DND-41 (cell line): ENCODE measurements around the gene REG1A.

ENCODE experiments used
- ATAC-seq: fragments of 200-7000 bp; cut with Tn5 transposase; 3 replicates; pipeline ENCODE4 v1.9.1; 2021; ENCODE audit warnings: low read depth; ENCODE audit not compliant: insufficient read depth
- DNase-seq: peaks from one replicate; pipeline ENCODE4 v3.0.0-alpha.2; 2020
- H2AFZ ChIP-seq: 2 replicates; pipeline ENCODE4 v1.6.0; 2012; ENCODE audit warnings: low read depth, low read length
- H3K27ac ChIP-seq: 2 replicates; pipeline ENCODE4 v1.5.1; 2012; ENCODE audit warnings: low read length, inconsistent platforms
- H3K27me3 ChIP-seq: fragments of 200-600 bp; sonication (generic); 2 replicates; pipeline ENCODE4 v1.6.0; 2012; ENCODE audit warnings: low read length, mild to moderate bottlenecking, inconsistent platforms; ENCODE audit not compliant: insufficient read depth, poor library complexity
- H3K36me3 ChIP-seq: 2 replicates; pipeline ENCODE4 v1.5.1; 2012; ENCODE audit warnings: low read length, inconsistent platforms; ENCODE audit not compliant: insufficient read depth
- H3K4me1 ChIP-seq: 2 replicates; pipeline ENCODE4 v1.5.1; 2012; ENCODE audit warnings: mild to moderate bottlenecking, low read length; ENCODE audit not compliant: insufficient read depth
- H3K4me2 ChIP-seq: 2 replicates; pipeline ENCODE4 v1.6.0; 2012; ENCODE audit warnings: mild to moderate bottlenecking, moderate library complexity, low read length, inconsistent platforms; ENCODE audit not compliant: insufficient read depth
- H3K4me3 ChIP-seq, 2 experiments: fragments of 200-600 bp in 1 of 2; shearing (Covaris generic) in 1 of 2; 2 replicates each; pipeline ENCODE4 v1.5.1; 2012 to 2016; ENCODE audit warnings: inconsistent platforms in 2 of 2, low read length in 2 of 2, mild to moderate bottlenecking in 2 of 2, low read depth in 1 of 2, moderate library complexity in 1 of 2
- H3K79me2 ChIP-seq: 2 replicates; pipeline ENCODE4 v1.6.0; 2012; ENCODE audit warnings: low read length, inconsistent platforms; ENCODE audit not compliant: insufficient read depth
- H3K9ac ChIP-seq: 2 replicates; pipeline ENCODE4 v1.6.0; 2012; ENCODE audit warnings: low read depth, mild to moderate bottlenecking, inconsistent platforms, low read length, moderate library complexity
- H3K9me3 ChIP-seq: 2 replicates; pipeline ENCODE4 v1.5.1; 2012; ENCODE audit warnings: low read length, moderate library complexity, mild to moderate bottlenecking, inconsistent platforms; ENCODE audit not compliant: insufficient read depth, severe bottlenecking
- H4K20me1 ChIP-seq: 2 replicates; pipeline ENCODE4 v1.6.0; 2012; ENCODE audit warnings: low read length; ENCODE audit not compliant: insufficient read depth
- EZH2 ChIP-seq: IDR thresholded peaks from 3 replicates; pipeline ENCODE4 v1.6.1; 2012; ENCODE audit warnings: borderline replicate concordance, low read depth, mild to moderate bottlenecking, moderate library complexity, low read length, inconsistent platforms; ENCODE audit not compliant: severe bottlenecking
- TF ChIP-seq, protein P1 (sequence below): IDR thresholded peaks from 2 replicates; pipeline ENCODE4 v1.5.1; 2012; ENCODE audit warnings: borderline replicate concordance, low read length, moderate library complexity, mild to moderate bottlenecking; ENCODE audit not compliant: poor library complexity, severe bottlenecking; ENCODE audit errors: extremely low read depth

The REG1A gene

DNA sequence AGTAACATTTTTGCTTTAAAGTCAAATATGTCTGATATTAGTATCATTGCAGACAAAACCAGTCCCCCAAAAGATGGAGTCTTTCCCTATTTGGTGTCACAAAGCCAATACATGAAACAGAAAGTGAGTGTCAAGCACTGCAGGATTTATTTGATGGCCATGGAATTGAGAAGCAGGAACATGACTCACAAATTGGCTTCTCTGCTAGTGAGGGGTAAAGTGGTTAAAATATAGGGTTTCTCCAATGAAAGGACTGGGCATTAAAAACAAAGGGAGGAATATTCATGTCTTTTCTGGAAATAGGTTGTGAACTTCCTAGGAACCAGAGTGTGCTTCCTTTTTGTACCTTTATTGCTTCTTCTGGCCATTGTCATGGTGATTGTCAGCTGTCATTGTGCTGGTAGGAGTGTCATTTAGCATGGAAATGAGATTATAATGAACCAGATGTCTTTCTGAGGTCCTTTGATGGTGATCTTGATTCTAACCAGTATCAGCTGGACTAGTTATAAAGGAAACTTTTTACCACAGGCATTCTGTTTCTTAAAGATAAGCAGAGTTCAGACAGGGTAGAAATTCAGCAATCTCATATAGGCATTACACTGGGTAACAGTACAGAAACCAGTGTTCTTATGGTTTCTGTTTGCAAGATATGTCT is 36.6 kb upstream of the REG1A start:
- ATAC-seq = no peak
- Histone ChIP-seq H2AFZ (no peak overlapping the region), H3K4me3 (no peak overlapping the region), H3K79me2 (no peaks in the 10 kb centered on the region), H3K9ac (no peak overlapping the region), H3K9me3 (no peaks in the 10 kb centered on the region), H3K4me1 (no peaks in the 10 kb centered on the region), H3K36me3 (no peaks in the 10 kb centered on the region), H3K27ac (no peak overlapping the region), H3K27me3 (no peaks in the 10 kb centered on the region), H4K20me1 (no peaks in the 10 kb centered on the region), H3K4me2 (no peak overlapping the region)
- no peak for DNase-seq
- no peak for TF ChIP-seq EZH2
- TF ChIP-seq, protein P1, sequence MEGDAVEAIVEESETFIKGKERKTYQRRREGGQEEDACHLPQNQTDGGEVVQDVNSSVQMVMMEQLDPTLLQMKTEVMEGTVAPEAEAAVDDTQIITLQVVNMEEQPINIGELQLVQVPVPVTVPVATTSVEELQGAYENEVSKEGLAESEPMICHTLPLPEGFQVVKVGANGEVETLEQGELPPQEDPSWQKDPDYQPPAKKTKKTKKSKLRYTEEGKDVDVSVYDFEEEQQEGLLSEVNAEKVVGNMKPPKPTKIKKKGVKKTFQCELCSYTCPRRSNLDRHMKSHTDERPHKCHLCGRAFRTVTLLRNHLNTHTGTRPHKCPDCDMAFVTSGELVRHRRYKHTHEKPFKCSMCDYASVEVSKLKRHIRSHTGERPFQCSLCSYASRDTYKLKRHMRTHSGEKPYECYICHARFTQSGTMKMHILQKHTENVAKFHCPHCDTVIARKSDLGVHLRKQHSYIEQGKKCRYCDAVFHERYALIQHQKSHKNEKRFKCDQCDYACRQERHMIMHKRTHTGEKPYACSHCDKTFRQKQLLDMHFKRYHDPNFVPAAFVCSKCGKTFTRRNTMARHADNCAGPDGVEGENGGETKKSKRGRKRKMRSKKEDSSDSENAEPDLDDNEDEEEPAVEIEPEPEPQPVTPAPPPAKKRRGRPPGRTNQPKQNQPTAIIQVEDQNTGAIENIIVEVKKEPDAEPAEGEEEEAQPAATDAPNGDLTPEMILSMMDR = no peak

DNA sequence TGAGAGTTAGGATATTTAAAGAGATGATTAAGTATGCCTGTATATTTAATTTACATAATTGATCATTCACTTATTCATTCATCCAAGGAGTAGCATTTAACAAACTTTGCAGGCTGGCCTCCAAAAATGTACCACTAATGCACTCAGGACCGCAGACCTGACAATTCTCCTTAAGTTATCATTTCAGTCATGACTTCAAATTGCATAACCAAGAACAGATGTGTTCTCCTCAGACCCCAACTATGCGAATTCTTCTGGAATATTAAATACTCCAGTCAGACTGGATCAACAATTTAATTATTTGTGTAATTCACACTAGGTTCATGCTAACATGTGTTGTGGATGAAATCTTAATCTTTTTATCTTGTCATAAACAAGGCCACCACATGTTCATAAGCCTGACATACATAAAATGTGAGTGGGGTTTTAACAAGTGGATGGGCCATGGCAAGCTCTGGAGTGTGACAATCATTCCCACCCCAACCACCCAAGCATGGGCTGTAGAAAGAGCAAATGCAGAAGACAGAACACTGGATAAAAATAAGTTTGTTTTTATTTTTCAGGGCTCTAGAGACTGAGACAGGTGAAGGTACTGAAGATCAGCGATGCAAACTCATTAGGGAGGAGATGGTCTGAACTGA is 35.7 kb upstream of the REG1A start:
- no peak overlapping the region for H3K4me3 ChIP-seq
- no peak overlapping the region for H3K4me2 ChIP-seq
- no peaks in the 10 kb centered on the region for H3K36me3 ChIP-seq
- no peaks in the 10 kb centered on the region for H3K27me3 ChIP-seq
- ATAC-seq = no peak
- H3K9me3 ChIP-seq = no peaks in the 10 kb centered on the region
- no peak for TF ChIP-seq EZH2
- TF ChIP-seq, protein P1 = no peak
- H4K20me1 ChIP-seq = no peaks in the 10 kb centered on the region
- H3K79me2 ChIP-seq = no peaks in the 10 kb centered on the region
- DNase-seq = no peak
- H3K9ac ChIP-seq = no peak overlapping the region
- no peaks in the 10 kb centered on the region for H3K4me1 ChIP-seq
- H2AFZ ChIP-seq = no peak overlapping the region
- no peak overlapping the region for H3K27ac ChIP-seq

DNA sequence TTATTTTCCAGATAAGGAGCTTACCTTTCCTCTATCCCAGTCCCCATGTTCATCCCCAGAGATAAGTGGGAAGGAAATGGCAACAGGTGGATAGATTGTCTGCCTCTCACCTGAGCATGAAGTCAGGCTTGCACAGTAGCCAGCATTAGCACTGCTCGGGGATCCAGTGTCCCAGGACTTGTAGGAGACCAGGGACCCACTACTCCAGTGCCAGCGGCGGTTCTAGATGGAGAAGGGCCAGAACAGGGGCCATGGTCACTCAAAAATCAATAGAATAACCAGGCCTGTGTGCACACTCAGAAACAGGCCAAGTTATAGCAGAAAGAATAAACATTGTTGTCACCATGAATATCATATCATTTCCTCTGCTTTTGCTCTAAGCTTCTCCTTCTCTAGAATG is 34.9 kb upstream of the REG1A start:
- no peaks in the 10 kb centered on the region for H3K27me3 ChIP-seq
- H3K79me2 ChIP-seq = no peaks in the 10 kb centered on the region
- no peak for TF ChIP-seq EZH2
- TF ChIP-seq, protein P1 = no peak
- no peaks in the 10 kb centered on the region for H3K9me3 ChIP-seq
- no peaks in the 10 kb centered on the region for H4K20me1 ChIP-seq
- no peak overlapping the region for H3K27ac ChIP-seq
- no peak overlapping the region for H2AFZ ChIP-seq
- H3K9ac ChIP-seq = no peak overlapping the region
- H3K36me3 ChIP-seq = no peaks in the 10 kb centered on the region
- H3K4me3 ChIP-seq = no peak overlapping the region
- no peak for DNase-seq
- ATAC-seq = no peak
- no peaks in the 10 kb centered on the region for H3K4me1 ChIP-seq
- no peak overlapping the region for H3K4me2 ChIP-seq
